AG04450 (cell line): ENCODE measurements around the gene SAFB2. TPM values are rescaled to one million over a fixed set of nuclear protein-coding genes. Genes with fewer than 3 reads are reported as not detected.

Experiments used
- CTCF ChIA-PET: fragments of 300-600, 350-600 bp; formaldehyde crosslinking; extraction: SDS; loops from one replicate; lab custom pipeline; 2022; ENCODE audit warnings: antibody characterized with exemption, inconsistent platforms; lab: Charles Lee
- POLR2A ChIA-PET: fragments of 350-600 bp; formaldehyde crosslinking; extraction: SDS; loops from one replicate; lab custom pipeline; 2021; ENCODE audit warnings: antibody characterized with exemption, inconsistent platforms; lab: Yijun Ruan, JAX
- DNase-seq: peaks from one replicate; pipeline ENCODE4 v3.0.0-alpha.2; 2011; ENCODE audit warnings: low read depth, low spot score
- H3K27ac ChIP-seq: one replicate; pipeline ENCODE4 v1.5.1; 2012; ENCODE audit warnings: low read depth, low read length, control low read depth
- H3K27me3 ChIP-seq: one replicate; pipeline ENCODE4 v1.6.0; 2012; ENCODE audit warnings: low read length; ENCODE audit not compliant: control insufficient read depth, insufficient read depth
- H3K4me3 ChIP-seq: 2 replicates; pipeline ENCODE4 v1.5.1; 2011; ENCODE audit warnings: mild to moderate bottlenecking, low read depth, low read length, control low read depth
- H3K9me3 ChIP-seq: 2 replicates; pipeline ENCODE4 v1.5.1; 2012; ENCODE audit warnings: low read length; ENCODE audit not compliant: control insufficient read depth, insufficient read depth
- CTCF ChIP-seq: IDR thresholded peaks from 2 replicates; pipeline ENCODE4 v1.5.1; 2011; ENCODE audit warnings: low read depth, low read length, control low read depth, inconsistent platforms
- polyA plus RNA-seq: library from polyadenylated mRNA; depleted of rRNA; stranded (reverse); fragments of >200 nt; gene quantifications from 2 replicates; pipeline ENCODE4 v1.2.3, GENCODE V29; 2011

SAFB2 gene
- polyA plus RNA-seq, 1 experiment, result 24.4 TPM

- POLR2A ChIA-PET, result interaction anchor here (1.2 kb wide), 1 partner anchor 28 kb away, joined by 3 read pairs; the partner anchor contains the start of gene SAFB
- Histone ChIP-seq H3K27ac (no peak overlapping the region), H3K27me3 (no peaks in the 10 kb centered on the region), H3K4me3 (no peak overlapping the region), H3K9me3 (no peaks in the 10 kb centered on the region; the same call in 1 of the 2 replicates)
- DNase-seq, result no peak
- no peak for TF ChIP-seq CTCF
- CTCF ChIA-PET, result no interaction called here
These were observed 27.4 kb downstream of the SAFB2 start for GRCh38 chr19:5595129-5595528.

GRCh38 chr19:5594521-5594950 is 28.0 kb downstream of the SAFB2 start:
- TF ChIP-seq CTCF, result no peak
- H3K27me3 ChIP-seq, result no peaks in the 10 kb centered on the region
- ChIA-PET CTCF (no interaction called here), POLR2A (interaction anchor here (1.2 kb wide), 1 partner anchor 29 kb away, joined by 3 read pairs; the partner anchor contains the start of gene SAFB)
- no peak overlapping the region for H3K4me3 ChIP-seq
- no peaks in the 10 kb centered on the region; the same call in 1 of the 2 replicates for H3K9me3 ChIP-seq
- no peak overlapping the region for H3K27ac ChIP-seq
- no peak for DNase-seq

- ChIA-PET POLR2A (no interaction called here), CTCF (no interaction called here)
- DNase-seq, result no peak
- no peak overlapping the region for H3K27ac ChIP-seq
- H3K9me3 ChIP-seq, result no peaks in the 10 kb centered on the region; the same call in 1 of the 2 replicates
- H3K27me3 ChIP-seq, result no peaks in the 10 kb centered on the region
- TF ChIP-seq CTCF, result no peak
- no peak overlapping the region for H3K4me3 ChIP-seq
These were observed 29.0 kb downstream of the SAFB2 start for GRCh38 chr19:5593343-5594255.

GRCh38 chr19:5592531-5593342 is 29.8 kb downstream of the SAFB2 start:
- no peak overlapping the region for H3K27ac ChIP-seq
- no peak for TF ChIP-seq CTCF
- no peak for DNase-seq
- CTCF ChIA-PET, result interaction anchor here (1.0 kb wide), 1 partner anchor 13 kb away, joined by 3 read pairs; no protein-coding TSS in a partner anchor
- no peaks in the 10 kb centered on the region for H3K27me3 ChIP-seq
- H3K9me3 ChIP-seq, result no peaks in the 10 kb centered on the region; the same call in 1 of the 2 replicates
- no peak overlapping the region for H3K4me3 ChIP-seq
- POLR2A ChIA-PET, result no interaction called here
